Choroid plexus epithelial cell (primary cell): ENCODE measurements around the gene CTPS2.

Source experiments
- DNase-seq: peaks from one replicate; pipeline ENCODE4 v3.0.0-alpha.2; 2010; ENCODE audit warnings: low read depth
- H3K4me3 ChIP-seq: 2 replicates; pipeline ENCODE4 v1.5.1; 2011; ENCODE audit warnings: low read depth, mild to moderate bottlenecking, control low read depth, low read length, moderate library complexity
- CTCF ChIP-seq: conservative IDR thresholded peaks from 2 replicates; pipeline ENCODE4 v1.5.1; 2011; ENCODE audit warnings: low read depth, mild to moderate bottlenecking, control low read depth, inconsistent platforms, low read length, moderate library complexity

The CTPS2 gene

DNA sequence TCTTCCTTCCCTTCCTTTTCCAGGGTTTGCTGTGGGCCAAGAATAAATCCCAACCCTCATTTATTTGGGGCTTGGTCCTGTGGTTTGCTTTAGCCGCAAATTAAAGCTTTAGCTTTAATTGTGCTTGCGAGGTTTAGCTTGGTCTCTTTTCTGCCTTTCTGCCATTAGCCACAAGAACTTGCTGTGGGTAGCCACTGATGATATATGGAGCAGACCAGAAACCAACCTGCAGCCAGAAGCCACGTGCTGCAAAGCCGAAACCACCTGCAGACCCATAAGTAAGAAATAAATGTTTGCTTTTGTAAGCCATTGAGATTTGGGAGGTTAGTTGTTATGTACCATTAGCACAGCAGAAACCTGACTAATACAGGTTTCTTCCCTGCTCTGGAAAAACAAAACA, 152.3 kb downstream of the CTPS2 start:
- H3K4me3 ChIP-seq: no peak overlapping the region
- no peak for TF ChIP-seq CTCF
- no peak for DNase-seq

GRCh38 chrX:16559206-16559619, 153.3 kb downstream of the CTPS2 start:
- TF ChIP-seq CTCF: no peak
- no peak overlapping the region for H3K4me3 ChIP-seq
- DNase-seq: no peak

DNA sequence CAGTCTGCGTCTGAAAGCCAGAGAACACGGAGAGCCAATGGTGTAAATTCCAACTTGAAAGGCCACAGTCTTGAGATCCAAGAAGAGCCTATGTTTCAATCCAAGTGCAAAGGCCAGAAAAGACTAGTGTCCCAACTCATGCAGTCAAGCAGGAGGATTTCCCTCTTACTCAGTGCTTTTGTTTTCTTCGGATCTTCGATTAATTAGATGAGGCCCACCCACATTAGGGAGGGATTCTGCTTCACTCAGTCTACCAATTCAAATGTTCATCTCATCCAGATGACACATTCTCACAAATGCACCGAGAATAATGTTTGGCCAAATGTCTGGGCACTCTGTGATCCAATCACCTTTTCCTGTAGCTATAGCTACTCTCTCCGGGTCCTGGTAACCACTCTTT, 154.0 kb downstream of the CTPS2 start:
- DNase-seq: no peak
- no peak for TF ChIP-seq CTCF
- H3K4me3 ChIP-seq: no peak overlapping the region

DNA sequence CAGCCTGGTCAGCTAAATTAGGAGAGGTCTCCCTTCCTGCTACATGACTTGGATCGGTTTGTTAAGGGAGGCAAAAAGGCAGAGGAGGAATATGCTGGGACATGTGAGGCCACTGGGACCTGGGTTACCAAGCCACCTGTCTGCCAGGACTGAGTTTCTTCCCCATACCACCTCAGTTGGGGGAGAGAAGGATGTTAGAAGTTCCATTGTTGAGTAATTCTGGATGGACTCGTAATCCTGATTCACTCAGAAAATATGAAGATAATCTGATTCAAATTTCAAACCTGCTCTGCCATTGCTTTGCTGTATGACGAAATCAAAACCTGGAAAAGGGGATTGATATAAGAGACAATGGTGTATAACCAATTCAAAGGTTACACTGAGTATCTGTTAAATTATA, 159.9 kb downstream of the CTPS2 start:
- TF ChIP-seq CTCF: no peak
- DNase-seq: peak; percentile 24

GRCh38 chrX:16547644-16548043, 164.8 kb downstream of the CTPS2 start:
- H3K4me3 ChIP-seq: no peak overlapping the region
- TF ChIP-seq CTCF: no peak
- no peak for DNase-seq

More for the DNA sequence above, 159.9 kb downstream of the CTPS2 start:
- no peak overlapping the region for H3K4me3 ChIP-seq

DNA sequence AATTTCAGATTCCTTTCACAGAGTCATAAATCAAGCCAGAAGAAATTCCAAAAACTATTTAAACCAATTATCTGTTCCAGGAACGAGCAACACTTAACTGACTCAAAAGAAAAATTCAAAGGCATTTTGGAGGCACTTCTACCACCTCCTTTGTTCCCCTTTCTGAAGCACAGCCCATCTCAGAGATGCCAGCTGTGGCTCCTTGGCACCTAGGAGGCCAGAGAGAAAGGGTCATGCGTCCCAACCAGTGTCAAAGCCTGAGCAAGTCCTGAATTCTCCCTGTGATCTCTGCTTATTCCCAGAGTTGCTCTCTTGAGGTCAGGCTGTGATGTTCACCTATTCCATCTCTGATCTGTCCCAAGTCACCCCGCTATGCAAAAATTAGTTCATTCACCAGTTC, 167.5 kb downstream of the CTPS2 start:
- TF ChIP-seq CTCF: no peak
- DNase-seq: no peak
- H3K4me3 ChIP-seq: no peak overlapping the region
